Measurements from ENCODE around the gene C1RL.
"Not testable (repeated sequence)": the region's sequence is repeated elsewhere in the genome, so short reads cannot be mapped to it uniquely, and the experiment has no call there.

The C1RL gene

GRCh38 chr12:7061596-7061995 is 47.4 kb downstream of the C1RL start:
- DNase-seq (ENCODE audit: low read depth in 2 of 2), result no peak

GRCh38 chr12:7061138-7061537 is 47.9 kb downstream of the C1RL start:
- no peak for DNase-seq (ENCODE audit: low read depth in 2 of 2)

GRCh38 chr12:7060353-7060954 is 48.6 kb downstream of the C1RL start, which contains the start of gene C1S:
TSS of gene C1S (plus strand) at chr12:7060718. CDS start at chr12:7061913, 1,195 bp downstream.
- no peak for DNase-seq (ENCODE audit: low read depth in 2 of 2)

GRCh38 chr12:7059780-7060179 is 49.2 kb downstream of the C1RL start:
- DNase-seq (ENCODE audit: low read depth in 2 of 2), result no peak

GRCh38 chr12:7058850-7059395 is 50.1 kb downstream of the C1RL start:
- DNase-seq (ENCODE audit: low read depth in 2 of 2), result no peak

GRCh38 chr12:7058163-7058845 is 50.7 kb downstream of the C1RL start:
- no peak for DNase-seq (ENCODE audit: low read depth in 2 of 2)

- not testable (repeated sequence) for DNase-seq (ENCODE audit: low read depth in 2 of 2)
These were observed 53.3 kb downstream of the C1RL start for GRCh38 chr12:7055736-7056135.

- DNase-seq (ENCODE audit: low read depth in 2 of 2), result no peak
These were observed 54.1 kb downstream of the C1RL start for GRCh38 chr12:7054925-7055324.

- DNase-seq (ENCODE audit: low read depth in 2 of 2), result not testable (repeated sequence)
These were observed 59.0 kb downstream of the C1RL start for GRCh38 chr12:7049973-7050372.

- DNase-seq (ENCODE audit: low read depth in 2 of 2), result not testable (repeated sequence)
These were observed 59.5 kb downstream of the C1RL start for GRCh38 chr12:7049445-7049951.

- DNase-seq (ENCODE audit: low read depth in 2 of 2), result no peak
These were observed 61.7 kb downstream of the C1RL start for GRCh38 chr12:7047306-7047705.

GRCh38 chr12:7046383-7047105 is 62.5 kb downstream of the C1RL start:
- no peak for DNase-seq (ENCODE audit: low read depth in 2 of 2)

GRCh38 chr12:7045913-7046312 is 63.1 kb downstream of the C1RL start:
- DNase-seq (ENCODE audit: low read depth in 2 of 2), result no peak
